GM19372 (cell line): Measurements from ENCODE around the gene HAUS3.
"Not testable (repeated sequence)": the region's sequence is repeated elsewhere in the genome, so short reads cannot be mapped to it uniquely, and the experiment has no call there.

Experiments used
- ATAC-seq: cut with Tn5 transposase; IDR thresholded peaks from one replicate; pipeline ENCODE4 v1.9.1; 2021; ENCODE audit warnings: mild to moderate bottlenecking, low read depth, moderate library complexity; ENCODE audit not compliant: unreplicated experiment

Gene HAUS3

DNA sequence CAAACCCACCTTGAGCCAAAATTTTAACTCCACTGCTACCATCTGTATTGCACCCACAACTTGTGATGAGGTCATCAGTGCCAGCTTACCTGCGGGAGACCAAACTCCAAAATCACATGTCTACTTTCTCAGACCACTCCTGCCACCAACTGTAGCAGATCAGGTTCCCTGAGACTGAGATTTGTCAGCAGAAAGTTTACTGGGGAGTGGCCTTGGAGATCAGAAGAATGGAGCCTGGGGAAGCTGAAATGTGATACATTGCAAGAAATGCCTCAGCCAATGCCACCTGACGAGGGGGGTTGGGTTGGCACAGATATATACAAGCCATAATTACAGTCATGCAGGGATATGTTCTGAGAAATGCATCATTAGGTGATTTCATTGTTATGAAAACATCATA lies 19.1 kb downstream of the HAUS3 start:
- no peak for ATAC-seq

DNA sequence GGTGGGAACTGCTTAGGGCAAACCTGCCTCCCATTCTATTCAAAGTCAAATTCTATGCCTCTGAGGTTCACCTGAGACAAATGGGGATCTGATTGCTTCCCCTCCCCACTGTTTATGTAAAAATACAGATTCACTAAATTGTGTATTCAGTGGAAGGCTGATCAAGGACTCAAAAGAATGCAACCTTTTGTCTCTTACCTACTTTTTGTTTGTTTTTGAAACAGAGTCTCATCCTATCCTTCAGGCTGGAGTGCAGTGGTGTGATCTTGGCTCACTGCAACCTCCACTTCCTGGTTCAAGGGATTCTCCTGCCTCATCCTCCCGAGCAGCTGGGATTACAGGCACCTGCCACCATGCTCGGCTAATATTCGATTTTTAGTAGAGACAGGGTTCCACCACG lies 20.5 kb downstream of the HAUS3 start:
- not testable (repeated sequence) for ATAC-seq

DNA sequence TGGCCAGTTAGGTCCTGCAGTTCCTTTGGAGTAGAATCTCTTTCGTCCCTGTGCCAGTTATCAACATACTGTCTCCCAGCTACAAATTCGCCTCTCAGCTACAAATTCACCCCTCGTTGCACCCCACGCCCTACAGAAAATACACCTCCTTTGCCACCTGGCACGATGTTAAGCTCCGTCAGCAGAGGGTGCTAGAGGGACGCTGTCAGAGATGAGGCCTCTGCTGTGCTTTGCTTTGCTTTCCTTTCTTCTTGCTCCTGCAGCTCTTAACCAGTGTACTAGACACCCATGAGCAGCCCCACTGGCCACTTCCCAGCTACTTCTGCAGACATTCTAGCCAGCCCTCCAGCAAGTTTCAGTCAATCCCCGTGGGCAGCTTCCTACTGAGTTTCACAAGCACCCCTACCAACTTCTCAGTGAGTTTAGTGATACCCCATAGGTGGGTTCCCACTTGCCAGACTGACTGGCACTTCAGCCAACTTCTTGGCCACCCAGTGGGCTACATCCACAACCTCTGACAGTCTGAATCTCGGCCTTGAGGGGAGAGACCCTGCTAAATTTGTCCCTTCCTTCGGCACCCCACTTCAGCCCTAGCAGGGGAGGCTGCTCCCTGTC lies 21.8 kb downstream of the HAUS3 start:
- no peak for ATAC-seq

DNA sequence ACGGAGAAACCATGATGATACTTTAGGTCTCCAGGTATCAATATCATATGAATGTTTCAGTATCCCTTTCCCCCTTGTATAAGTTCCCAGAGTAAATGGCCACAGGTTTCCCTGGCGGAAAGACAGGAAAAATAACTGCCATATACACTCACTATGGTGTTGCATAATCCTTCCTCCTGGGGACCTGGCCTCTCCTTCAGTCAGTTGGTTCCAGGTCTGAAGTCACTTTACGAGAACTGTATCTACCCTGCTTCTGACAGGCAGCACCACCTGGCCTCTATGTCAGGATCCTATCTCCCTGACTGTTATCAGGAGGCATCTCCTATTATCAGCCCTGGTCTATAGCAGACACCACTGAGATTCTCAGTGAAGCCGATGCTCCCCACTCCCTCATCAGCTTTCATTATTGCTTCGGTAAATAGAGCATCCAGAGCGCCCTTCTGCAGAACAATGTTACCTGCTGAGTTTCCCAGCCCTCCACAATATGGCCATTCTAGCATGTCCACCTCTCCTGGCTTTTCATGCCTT lies 22.6 kb downstream of the HAUS3 start:
- ATAC-seq: no peak

DNA sequence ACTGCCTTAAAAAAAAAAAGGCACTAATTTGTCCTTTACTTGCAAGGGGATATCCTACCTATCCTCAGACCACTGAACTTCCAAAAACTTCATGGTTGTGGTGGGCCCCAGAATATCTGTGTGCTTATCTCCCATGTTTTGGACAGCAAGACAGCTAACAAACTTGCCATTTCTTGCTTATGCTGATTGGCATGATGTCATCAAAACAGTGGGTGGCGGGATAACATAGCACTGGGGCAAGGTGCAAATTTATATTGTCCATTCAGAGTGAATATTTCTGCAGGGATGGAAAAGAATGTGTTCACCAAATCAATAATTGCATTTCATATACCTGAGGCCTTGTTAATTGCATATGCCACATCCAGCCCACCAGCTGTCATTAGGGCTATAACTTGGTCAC lies 23.5 kb downstream of the HAUS3 start:
- no peak for ATAC-seq

DNA sequence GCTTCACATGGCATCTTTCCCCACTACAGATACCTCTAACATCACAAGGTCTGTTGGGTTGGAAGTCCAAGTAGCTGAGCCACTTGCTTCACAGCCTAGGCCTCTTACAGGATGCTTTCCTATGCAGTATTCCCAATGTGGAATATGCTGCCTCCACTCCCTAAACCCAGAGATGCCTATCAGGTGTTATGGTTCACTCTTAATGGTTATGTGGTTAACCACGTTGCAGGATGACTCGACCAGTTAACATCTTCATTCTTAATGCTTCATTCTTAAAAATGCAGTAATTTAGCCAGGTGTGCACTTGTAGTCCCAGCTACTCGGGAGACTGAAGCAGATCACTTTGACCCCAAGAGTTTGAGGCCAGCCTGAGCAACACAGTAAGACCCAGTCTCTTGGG lies 24.2 kb downstream of the HAUS3 start:
- ATAC-seq: no peak

DNA sequence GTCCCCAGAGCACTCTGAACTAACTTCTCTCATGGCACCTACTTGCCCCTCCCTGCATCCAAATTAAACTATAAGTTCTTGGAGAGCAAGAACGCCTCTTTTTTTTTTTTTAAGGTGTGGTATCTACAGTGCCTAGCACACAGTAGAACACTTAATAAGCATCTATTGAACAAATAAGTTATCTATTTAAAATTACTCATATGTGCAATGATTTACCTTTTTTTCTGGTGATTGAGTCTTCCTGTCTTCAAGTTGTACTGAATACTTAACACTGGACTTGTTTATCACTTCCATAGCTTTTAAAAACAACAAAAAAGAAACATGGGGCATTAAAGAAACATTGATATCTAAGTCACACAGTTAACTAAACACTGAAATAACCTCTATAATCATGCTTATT lies 29.1 kb downstream of the HAUS3 start:
- ATAC-seq: no peak

DNA sequence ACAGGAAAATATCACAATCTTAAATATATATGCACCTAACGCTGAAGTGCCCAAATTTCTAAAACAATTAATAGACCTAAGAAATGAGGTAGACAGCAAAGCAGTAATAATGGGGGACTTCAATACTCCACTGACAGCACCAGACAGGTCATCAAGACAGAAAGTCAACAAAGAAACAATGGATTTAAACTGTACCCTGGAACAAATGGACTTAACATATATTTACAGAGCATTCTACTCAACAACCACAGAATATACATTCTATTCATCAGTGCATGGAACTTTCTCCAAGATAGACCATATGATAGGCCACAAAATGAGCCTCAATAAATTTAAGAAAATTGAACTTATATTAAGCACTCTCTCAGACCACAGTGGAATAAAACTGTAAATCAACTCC lies 39.1 kb downstream of the HAUS3 start:
- ATAC-seq: not testable (repeated sequence)

DNA sequence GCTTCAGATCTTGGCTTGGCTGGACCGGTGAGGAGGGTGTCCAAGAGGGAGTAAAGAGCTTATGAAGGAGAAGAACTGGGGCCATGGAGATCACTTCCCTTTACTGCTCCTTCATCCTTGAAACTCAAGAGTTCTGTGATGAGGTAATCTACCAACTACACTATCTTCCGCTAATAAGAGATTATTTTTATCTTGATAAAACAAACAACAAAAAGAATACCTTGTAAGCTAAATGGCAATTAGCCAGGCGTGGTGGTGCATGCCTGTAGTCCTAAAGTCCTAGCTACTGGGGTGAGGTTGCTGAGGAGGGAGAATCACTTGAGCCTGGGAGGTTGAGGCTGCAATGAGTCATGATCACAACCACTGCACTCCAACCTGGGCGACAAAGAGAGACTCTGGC lies 47.4 kb downstream of the HAUS3 start:
- no peak for ATAC-seq

DNA sequence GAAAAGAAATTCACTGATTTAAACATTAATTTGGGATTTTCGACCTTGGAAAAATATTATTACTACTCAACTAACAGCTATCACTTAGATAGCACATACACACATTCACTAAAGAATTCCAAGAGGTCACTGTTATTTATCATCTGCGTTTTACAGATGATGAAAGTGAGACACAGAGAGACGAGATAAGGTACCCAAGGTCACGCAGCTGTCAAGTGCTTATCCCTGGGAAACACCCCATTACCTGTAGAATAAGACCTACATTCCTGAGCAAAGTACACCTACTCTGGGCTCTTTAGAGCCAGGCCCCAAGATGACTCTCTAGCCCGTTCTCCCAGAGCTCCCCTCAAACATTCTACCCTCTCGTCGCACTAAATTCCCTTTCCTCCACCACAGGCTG lies 48.6 kb downstream of the HAUS3 start:
- no peak for ATAC-seq

DNA sequence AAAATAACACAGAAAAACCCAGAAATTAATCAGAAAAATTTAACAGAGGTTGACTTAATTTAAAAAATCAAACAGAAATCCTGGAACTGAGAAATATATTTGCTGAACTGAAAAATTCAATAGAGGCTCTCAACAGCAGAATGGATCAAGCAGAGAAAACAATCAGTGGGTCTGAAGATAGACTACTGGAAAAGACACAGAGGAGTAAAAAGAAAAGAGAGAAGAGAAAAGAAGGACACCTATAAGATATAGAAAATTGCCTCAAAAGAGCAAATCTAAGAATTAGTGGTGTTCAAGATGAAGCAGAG lies 55.1 kb downstream of the HAUS3 start:
- ATAC-seq: no peak

DNA sequence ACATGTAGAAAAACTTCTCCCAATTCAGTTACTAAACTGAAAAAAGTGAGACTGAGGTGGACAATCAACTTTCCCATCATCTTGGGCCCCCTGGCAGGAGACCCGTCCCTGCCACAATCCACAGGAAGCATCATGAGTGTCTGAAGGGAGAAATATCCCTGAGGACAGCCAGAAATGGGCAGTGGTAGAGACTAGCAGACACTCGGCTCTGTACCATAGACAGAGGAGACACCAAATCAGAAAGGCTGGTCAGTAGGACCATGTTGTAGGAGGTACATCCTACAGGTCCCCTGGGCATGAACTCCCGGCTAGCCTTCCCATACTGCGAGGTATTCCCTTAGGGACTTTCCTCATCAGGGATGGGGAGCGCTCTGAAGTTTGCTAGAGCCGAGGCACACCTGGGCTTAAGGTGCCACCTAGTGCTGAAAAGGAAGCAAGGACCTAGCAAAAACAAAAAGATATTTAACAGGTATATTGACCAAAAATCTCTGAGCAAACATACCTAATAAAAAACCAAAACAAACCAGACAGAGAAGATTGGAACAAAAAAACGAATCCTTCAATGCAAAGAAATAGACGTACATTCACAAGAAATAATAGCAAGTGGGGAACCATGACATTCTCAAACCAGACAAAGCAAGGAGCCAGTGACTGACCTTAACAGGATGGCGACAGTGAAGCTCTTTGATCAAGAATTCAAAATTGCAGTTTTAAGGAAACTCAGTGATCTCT lies 55.6 kb downstream of the HAUS3 start:
- ATAC-seq: no peak

DNA sequence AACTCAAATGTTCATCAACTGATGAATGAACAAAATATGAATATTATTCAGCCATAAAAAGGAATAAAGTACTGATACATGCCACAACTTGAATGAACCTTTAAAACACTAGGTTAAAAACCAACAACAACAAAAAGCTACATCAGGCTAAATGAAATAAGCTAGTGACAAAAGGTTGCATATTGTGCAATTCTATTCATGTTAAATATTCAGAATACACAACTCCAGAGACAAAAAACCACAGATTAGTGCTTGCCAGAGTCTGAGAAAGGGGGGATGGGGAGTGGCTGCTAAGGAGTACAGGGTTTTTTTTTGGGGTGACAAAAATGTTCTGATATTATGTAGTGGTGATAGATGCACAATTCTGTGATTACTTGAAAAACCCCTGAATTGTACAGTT lies 58.5 kb downstream of the HAUS3 start:
- no peak for ATAC-seq

DNA sequence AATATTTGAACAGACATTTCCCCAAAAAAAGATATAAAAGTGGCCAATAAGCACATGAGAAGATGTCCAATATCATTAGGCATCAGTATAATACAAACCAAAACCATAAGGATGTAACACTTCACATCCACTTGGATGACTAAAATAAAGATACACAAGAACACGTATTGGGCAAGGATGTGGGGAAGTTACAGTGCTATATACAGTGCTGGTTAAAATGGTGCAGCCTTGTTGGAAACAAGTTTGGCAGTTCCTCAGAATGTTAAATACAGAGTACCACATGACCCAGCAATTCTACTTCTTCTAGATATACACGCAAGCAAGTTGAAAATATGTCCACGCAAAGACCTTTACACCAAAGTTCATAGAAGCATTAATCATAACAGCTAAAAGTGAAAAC lies 58.9 kb downstream of the HAUS3 start:
- ATAC-seq: no peak

DNA sequence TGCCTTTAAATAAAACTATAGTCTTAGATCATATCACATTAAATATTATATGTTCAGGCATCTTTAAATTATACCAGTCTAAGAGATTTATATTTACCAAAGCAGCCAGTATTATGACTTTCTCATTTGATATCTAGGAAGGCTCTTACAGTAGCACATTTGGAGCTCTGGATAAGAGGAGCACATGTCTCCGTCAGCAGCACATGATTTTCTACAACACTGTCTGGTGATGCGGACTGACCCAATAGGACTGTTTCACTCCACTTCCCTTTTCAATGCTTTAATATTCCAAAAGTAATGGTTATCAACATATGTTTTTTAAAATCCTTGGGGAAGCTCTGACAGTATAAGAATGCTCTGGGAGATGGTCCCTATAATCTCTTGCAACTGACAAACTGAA lies 61.5 kb downstream of the HAUS3 start:
- ATAC-seq: no peak

DNA sequence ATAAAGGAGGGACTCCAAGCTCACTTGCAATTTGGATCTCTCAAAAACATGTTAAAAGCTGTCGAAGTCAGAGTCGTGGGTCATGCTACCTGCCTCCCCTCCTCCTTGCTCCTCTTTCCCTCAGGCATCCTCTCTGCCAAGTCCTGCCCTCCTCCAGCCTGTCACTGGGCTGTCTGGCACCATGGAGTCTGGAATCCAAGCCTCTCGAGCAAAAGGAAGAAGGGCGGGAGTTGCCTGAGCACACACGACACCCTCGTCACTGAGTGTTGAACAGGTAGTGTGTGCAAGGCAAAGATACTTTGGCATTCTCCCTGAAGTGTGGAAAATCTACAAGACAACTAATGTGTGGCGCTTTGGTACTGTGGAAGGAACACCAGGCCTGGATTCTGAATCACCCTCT lies 62.2 kb downstream of the HAUS3 start:
- ATAC-seq: no peak

DNA sequence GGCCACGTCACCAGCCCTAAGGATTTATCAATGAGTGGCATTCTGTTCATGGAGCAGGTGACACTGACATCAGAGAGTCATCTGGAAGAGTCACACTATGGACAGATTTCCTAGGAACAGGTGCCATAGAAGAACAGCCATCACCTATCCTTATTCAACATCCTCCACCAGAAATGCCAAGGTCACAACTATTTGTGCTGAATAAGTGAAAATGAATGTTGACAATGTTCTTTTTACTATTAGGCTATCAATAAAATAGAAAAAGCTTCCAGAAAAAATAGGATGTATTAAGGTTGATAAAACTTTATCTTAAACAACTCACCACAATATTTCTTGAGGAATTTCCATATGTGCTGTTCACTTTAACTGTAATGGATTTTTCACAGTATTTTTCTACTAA lies 62.9 kb downstream of the HAUS3 start:
- no peak for ATAC-seq
